ENCODE results near the gene OR10A3.

GRCh38 chr11:7904917-7905316, 36.6 kb downstream of the OR10A3 start:
- TF ChIP-seq POLR2A (IDR thresholded peaks at IDR 0.05; ENCODE audit: low read length) (no peak), GATA1 (IDR thresholded peaks at IDR 0.05; ENCODE audit: low read depth, low read length) (no peak)

All from erythroblast (primary cell).